ENCODE measurements around the gene PGC. TPM values are rescaled to one million over a fixed set of nuclear protein-coding genes. Genes with fewer than 3 reads are reported as not detected.

The PGC gene
- total and polyA plus RNA-seq, 9 of the 15 experiments (the other 6 are each of a cell fraction or from before 2014, with no cell fraction given): 0.17 to 0.40 TPM; not detected in 7

GRCh38 chr6:41780551-41781365 is 33.6 kb upstream of the PGC start, which contains the start of gene PRICKLE4 (continued):
- TF ChIP-seq ARID1B (IDR thresholded peaks at IDR 0.05) (0 out of 2 replicates have a peak, but pooled peaks have one; percentile 7), KDM5B (IDR thresholded peaks at IDR 0.05; ENCODE audit: insufficient replicate concordance, low read depth, low read length) (no peak), GTF2B (IDR thresholded peaks at IDR 0.05; ENCODE audit: extremely low read depth, insufficient read length) (no peak), ZNF277 (CRISPR knock-in tag; IDR thresholded peaks at IDR 0.05; ENCODE audit: borderline replicate concordance) (no peak), ZNF239 (CRISPR knock-in tag; IDR thresholded peaks at IDR 0.05) (no peak), ZNF589 (CRISPR knock-in tag; IDR thresholded peaks at IDR 0.05; ENCODE audit: low read depth) (no peak), ZNF140 (CRISPR knock-in tag; IDR thresholded peaks at IDR 0.05) (no peak), TARDBP (IDR thresholded peaks at IDR 0.05) (no peak), EGR1 (conservative IDR thresholded peaks at IDR 0.05) (peak; percentile 50), RBFOX2 (IDR thresholded peaks at IDR 0.05; ENCODE audit: low read depth, low read length) (no peak), E2F4 (CRISPR knock-in tag; IDR thresholded peaks at IDR 0.05; ENCODE audit: low read depth) (no peak), ZBTB11 (CRISPR knock-in tag; IDR thresholded peaks at IDR 0.05) (no peak), CHD1 (IDR thresholded peaks at IDR 0.05; ENCODE audit: low read length) (no peak), STAT5B (CRISPR knock-in tag; IDR thresholded peaks at IDR 0.05) (no peak), NFE2 (IDR thresholded peaks at IDR 0.05; ENCODE audit: low read depth) (no peak)
- TF ChIP-seq, protein P1, sequence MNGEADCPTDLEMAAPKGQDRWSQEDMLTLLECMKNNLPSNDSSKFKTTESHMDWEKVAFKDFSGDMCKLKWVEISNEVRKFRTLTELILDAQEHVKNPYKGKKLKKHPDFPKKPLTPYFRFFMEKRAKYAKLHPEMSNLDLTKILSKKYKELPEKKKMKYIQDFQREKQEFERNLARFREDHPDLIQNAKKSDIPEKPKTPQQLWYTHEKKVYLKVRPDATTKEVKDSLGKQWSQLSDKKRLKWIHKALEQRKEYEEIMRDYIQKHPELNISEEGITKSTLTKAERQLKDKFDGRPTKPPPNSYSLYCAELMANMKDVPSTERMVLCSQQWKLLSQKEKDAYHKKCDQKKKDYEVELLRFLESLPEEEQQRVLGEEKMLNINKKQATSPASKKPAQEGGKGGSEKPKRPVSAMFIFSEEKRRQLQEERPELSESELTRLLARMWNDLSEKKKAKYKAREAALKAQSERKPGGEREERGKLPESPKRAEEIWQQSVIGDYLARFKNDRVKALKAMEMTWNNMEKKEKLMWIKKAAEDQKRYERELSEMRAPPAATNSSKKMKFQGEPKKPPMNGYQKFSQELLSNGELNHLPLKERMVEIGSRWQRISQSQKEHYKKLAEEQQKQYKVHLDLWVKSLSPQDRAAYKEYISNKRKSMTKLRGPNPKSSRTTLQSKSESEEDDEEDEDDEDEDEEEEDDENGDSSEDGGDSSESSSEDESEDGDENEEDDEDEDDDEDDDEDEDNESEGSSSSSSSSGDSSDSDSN (IDR thresholded peaks at IDR 0.05; ENCODE audit: borderline replicate concordance in 1 of 2, low read depth in 2 of 2, low read length in 2 of 2): peak; percentile 80 to 84; a peak in 3 of 4 replicates
